OCI-LY7 (cell line): ENCODE measurements around the gene DNER. TPM values are rescaled to one million over a fixed set of nuclear protein-coding genes. Genes with fewer than 3 reads are reported as not detected.

ENCODE experiments used
- BruUV-seq: library from RNA; stranded (reverse); fragments of 400-500 nt; replicated peaks from 2 replicates; lab custom pipeline; 2021; lab: Mats Ljungman, UMichigan
- CTCF ChIA-PET: fragments of 300-600 bp; sonication (Branson Sonifier 250); formaldehyde crosslinking; loops from one replicate; lab custom pipeline; 2022; ENCODE audit warnings: antibody characterized with exemption; ENCODE audit not compliant: unreplicated experiment; lab: Charles Lee
- POLR2A ChIA-PET: fragments of 300-600 bp; sonication (Branson Sonifier 250); formaldehyde crosslinking; loops from one replicate; lab custom pipeline; 2022; ENCODE audit warnings: antibody characterized with exemption; lab: Charles Lee
- DNase-seq: peaks from one replicate; pipeline ENCODE4 v3.0.0-alpha.2; 2015; ENCODE audit warnings: low spot score
- H2AFZ ChIP-seq: fragments of 200-600 bp; sonication (generic), shearing (Covaris generic); 2 replicates; pipeline ENCODE4 v1.6.1; 2014; ENCODE audit warnings: mild to moderate bottlenecking, antibody characterized with exemption, low read length, moderate library complexity
- H3K27ac ChIP-seq: fragments of 200-600 bp; sonication (generic); 2 replicates; pipeline ENCODE4 v1.5.1; 2014; ENCODE audit warnings: mixed run types, low read depth, mild to moderate bottlenecking, moderate library complexity, low read length, inconsistent platforms; ENCODE audit not compliant: poor library complexity, severe bottlenecking
- H3K36me3 ChIP-seq: fragments of 200-600 bp; sonication (generic); 2 replicates; pipeline ENCODE4 v1.6.1; 2014; ENCODE audit warnings: mild to moderate bottlenecking, antibody characterized with exemption, low read length, moderate library complexity, mixed read lengths; ENCODE audit not compliant: insufficient read depth
- H3K4me1 ChIP-seq: fragments of 200-600 bp; sonication (generic); 2 replicates; pipeline ENCODE4 v1.5.1; 2014; ENCODE audit warnings: mild to moderate bottlenecking, low read length; ENCODE audit not compliant: insufficient read depth, poor library complexity, severe bottlenecking
- H3K4me2 ChIP-seq: fragments of 200-600 bp; sonication (generic); 2 replicates; pipeline ENCODE4 v1.6.1; 2014; ENCODE audit warnings: mild to moderate bottlenecking, low read length
- H3K4me3 ChIP-seq: fragments of 200-600 bp; sonication (generic); 2 replicates; pipeline ENCODE4 v1.5.1; 2014; ENCODE audit warnings: mild to moderate bottlenecking, low read depth, low read length; ENCODE audit not compliant: poor library complexity, severe bottlenecking
- H3K79me2 ChIP-seq: fragments of 200-600 bp; sonication (generic); 2 replicates; pipeline ENCODE4 v1.6.1; 2016; ENCODE audit warnings: low read depth, mild to moderate bottlenecking, low read length, moderate library complexity, mixed read lengths; ENCODE audit not compliant: insufficient read depth
- H3K9me2 ChIP-seq: fragments of 200-600 bp; sonication (generic); 2 replicates; pipeline ENCODE4 v1.6.1; 2016; ENCODE audit warnings: mild to moderate bottlenecking, low read length, mixed read lengths; ENCODE audit not compliant: insufficient read depth
- H3K9me3 ChIP-seq: fragments of 200-600 bp; sonication (generic); 2 replicates; pipeline ENCODE4 v1.6.1; 2014; ENCODE audit warnings: mild to moderate bottlenecking, mixed run types, low read length, mixed read lengths
- H4K20me1 ChIP-seq: fragments of 200-600 bp; sonication (generic); 2 replicates; pipeline ENCODE4 v1.6.1; 2014; ENCODE audit warnings: mild to moderate bottlenecking, antibody characterized with exemption, low read length, moderate library complexity, mixed read lengths; ENCODE audit not compliant: insufficient read depth
- CTCF ChIP-seq: fragments of 200-600 bp; sonication (generic); conservative IDR thresholded peaks from 2 replicates; pipeline ENCODE4 v1.5.1; 2014; ENCODE audit warnings: mild to moderate bottlenecking, antibody characterized with exemption, low read length, moderate library complexity, mixed read lengths
- EZH2phosphoT487 ChIP-seq: fragments of 200-600 bp; sonication (generic); IDR thresholded peaks from 2 replicates; pipeline ENCODE4 v1.6.1; 2018; ENCODE audit warnings: low read depth, borderline replicate concordance, mild to moderate bottlenecking, mixed run types, antibody characterized with exemption, low read length, moderate library complexity, mixed read lengths
- intact Hi-C: fragments of 100-400 bp; cut with micrococcal nuclease; formaldehyde crosslinking; loops from one replicate; pipeline ENCODE4 v1.10.0; 2022; ENCODE audit not compliant: unreplicated experiment
- total RNA-seq, 2 experiments: library from RNA; depleted of rRNA in 1 of 2; stranded (reverse); fragments of >200 nt in 1 of 2; shearing (Covaris generic) in 1 of 2; gene quantifications; 2 replicates each; pipeline ENCODE4 v1.2.3, GENCODE V29; 2014 to 2022

The DNER gene
- total RNA-seq, 2 experiments from 2014 or later, result not detected

DNA sequence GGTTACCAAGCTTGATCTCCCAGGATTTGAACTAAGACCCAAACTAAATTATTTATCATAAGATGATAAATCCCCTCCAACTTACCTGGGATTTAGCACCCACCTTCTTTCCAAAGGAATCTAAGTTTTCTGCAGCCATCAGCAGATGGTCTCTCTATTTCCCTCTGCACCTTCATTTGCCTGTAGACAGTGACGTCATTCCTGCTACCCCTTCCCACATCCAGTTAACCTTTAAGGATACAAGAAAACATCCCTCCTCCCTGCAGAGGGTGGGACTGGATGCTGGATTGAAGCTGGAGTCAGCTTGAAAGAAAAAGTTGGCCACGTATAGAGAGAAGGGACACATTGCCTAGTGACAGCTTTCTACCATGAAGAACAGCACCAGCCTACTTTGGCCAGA, 3.7 kb upstream of the DNER start:
- Histone ChIP-seq H3K4me1 (no peaks in the 10 kb centered on the region), H4K20me1 (no peaks in the 10 kb centered on the region), H3K9me2 (no peaks in the 10 kb centered on the region), H3K36me3 (no peaks in the 10 kb centered on the region), H3K27ac (no peak overlapping the region), H3K4me3 (no peak overlapping the region), H3K4me2 (no peak overlapping the region), H3K79me2 (no peaks in the 10 kb centered on the region), H2AFZ (no peak overlapping the region), H3K9me3 (no peaks in the 10 kb centered on the region)
- DNase-seq, result no peak
- POLR2A ChIA-PET, result interaction anchor here (0.6 kb wide), 1 partner anchor 203 kb away, joined by 4 read pairs; no protein-coding TSS in a partner anchor
- TF ChIP-seq CTCF, result no peak
- TF ChIP-seq EZH2phosphoT487, result no peak
- CTCF ChIA-PET, result no interaction called here
- intact Hi-C loops, result loop anchor here (5.0 kb wide), 1 partner anchor 286 kb away; no protein-coding TSS in a partner anchor
- BruUV-seq, result no TSS peak

GRCh38 chr2:229715895-229716507, 1.6 kb upstream of the DNER start:
- Histone ChIP-seq H3K27ac (no peak overlapping the region), H3K4me3 (no peak overlapping the region), H3K9me2 (no peaks in the 10 kb centered on the region), H2AFZ (no peak overlapping the region), H4K20me1 (no peaks in the 10 kb centered on the region), H3K9me3 (no peaks in the 10 kb centered on the region), H3K36me3 (no peaks in the 10 kb centered on the region), H3K4me2 (no peak overlapping the region), H3K4me1 (no peaks in the 10 kb centered on the region), H3K79me2 (no peaks in the 10 kb centered on the region)
- ChIA-PET POLR2A (no interaction called here), CTCF (no interaction called here)
- intact Hi-C loops, result loop anchor here (5.0 kb wide), 1 partner anchor 284 kb away; no protein-coding TSS in a partner anchor
- peak; percentile 55 for DNase-seq
- no TSS peak for BruUV-seq
- TF ChIP-seq CTCF (peak; percentile 85), EZH2phosphoT487 (no peak)
